Measurements from ENCODE around the gene CLIC4. TPM values are rescaled to one million over a fixed set of nuclear protein-coding genes. Genes with fewer than 3 reads are reported as not detected.

Gene CLIC4
- total and polyA plus RNA-seq, 9 of the 15 experiments (the other 6 are each of a cell fraction or from before 2014, with no cell fraction given) = 16.0 to 67.5 (median 38.4) TPM

DNA sequence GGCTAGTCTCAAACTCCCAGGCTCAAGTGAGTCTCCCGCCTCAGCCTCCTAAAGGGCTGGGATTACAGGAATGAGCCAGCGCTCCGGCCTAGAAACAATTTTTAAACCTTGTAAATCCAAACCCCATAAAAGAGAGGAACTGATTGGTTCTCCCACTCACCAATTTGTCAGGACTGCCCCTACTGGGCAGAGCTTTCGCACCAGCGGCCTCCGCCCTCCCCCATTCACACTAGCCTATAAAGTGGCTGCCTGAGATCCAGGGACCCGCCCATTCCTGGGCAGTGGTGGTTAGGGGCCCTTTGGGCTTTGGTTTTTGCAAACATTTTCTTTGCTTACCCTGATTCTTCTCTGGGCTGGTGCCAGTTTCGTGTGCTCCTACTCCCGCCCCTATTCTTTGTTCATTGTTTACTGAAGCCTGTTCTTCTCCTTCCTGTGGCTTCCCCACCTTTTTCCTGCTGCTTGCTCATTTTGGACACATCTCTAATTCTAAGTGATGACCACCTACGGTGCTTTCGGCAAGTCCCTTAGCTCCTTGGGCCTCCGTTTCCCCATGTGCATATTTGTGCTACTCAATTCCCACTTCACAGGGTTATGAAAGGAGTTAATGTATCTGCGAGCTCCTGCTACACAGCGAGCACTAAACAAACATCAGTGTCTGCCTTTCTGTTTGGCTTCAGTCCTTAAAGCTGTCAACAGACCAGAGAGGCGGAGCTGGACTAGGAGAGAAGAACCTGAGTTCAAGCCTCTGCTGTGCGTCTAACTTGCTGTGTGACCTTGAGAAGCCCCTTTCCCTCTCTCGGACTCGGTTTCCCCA is 39.8 kb upstream of the CLIC4 start (continued):
- TF ChIP-seq, protein P1, sequence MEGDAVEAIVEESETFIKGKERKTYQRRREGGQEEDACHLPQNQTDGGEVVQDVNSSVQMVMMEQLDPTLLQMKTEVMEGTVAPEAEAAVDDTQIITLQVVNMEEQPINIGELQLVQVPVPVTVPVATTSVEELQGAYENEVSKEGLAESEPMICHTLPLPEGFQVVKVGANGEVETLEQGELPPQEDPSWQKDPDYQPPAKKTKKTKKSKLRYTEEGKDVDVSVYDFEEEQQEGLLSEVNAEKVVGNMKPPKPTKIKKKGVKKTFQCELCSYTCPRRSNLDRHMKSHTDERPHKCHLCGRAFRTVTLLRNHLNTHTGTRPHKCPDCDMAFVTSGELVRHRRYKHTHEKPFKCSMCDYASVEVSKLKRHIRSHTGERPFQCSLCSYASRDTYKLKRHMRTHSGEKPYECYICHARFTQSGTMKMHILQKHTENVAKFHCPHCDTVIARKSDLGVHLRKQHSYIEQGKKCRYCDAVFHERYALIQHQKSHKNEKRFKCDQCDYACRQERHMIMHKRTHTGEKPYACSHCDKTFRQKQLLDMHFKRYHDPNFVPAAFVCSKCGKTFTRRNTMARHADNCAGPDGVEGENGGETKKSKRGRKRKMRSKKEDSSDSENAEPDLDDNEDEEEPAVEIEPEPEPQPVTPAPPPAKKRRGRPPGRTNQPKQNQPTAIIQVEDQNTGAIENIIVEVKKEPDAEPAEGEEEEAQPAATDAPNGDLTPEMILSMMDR (IDR thresholded peaks at IDR 0.05 in 2 of 3, conservative IDR thresholded peaks at IDR 0.05 in 1 of 3; ENCODE audit: insufficient read depth in 2 of 3, low read depth in 1 of 3, low read length in 3 of 3) = no peak
- TF ChIP-seq, protein P2, sequence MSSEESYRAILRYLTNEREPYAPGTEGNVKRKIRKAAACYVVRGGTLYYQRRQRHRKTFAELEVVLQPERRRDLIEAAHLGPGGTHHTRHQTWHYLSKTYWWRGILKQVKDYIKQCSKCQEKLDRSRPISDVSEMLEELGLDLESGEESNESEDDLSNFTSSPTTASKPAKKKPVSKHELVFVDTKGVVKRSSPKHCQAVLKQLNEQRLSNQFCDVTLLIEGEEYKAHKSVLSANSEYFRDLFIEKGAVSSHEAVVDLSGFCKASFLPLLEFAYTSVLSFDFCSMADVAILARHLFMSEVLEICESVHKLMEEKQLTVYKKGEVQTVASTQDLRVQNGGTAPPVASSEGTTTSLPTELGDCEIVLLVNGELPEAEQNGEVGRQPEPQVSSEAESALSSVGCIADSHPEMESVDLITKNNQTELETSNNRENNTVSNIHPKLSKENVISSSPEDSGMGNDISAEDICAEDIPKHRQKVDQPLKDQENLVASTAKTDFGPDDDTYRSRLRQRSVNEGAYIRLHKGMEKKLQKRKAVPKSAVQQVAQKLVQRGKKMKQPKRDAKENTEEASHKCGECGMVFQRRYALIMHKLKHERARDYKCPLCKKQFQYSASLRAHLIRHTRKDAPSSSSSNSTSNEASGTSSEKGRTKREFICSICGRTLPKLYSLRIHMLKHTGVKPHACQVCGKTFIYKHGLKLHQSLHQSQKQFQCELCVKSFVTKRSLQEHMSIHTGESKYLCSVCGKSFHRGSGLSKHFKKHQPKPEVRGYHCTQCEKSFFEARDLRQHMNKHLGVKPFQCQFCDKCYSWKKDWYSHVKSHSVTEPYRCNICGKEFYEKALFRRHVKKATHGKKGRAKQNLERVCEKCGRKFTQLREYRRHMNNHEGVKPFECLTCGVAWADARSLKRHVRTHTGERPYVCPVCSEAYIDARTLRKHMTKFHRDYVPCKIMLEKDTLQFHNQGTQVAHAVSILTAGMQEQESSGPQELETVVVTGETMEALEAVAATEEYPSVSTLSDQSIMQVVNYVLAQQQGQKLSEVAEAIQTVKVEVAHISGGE (CRISPR knock-in tag; IDR thresholded peaks at IDR 0.05) = no peak
- TF ChIP-seq GTF2E2 (tag; IDR thresholded peaks at IDR 0.05) (no peak), TBL1XR1 (IDR thresholded peaks at IDR 0.05; ENCODE audit: low read length in 2 of 2) (no peak), ZC3H8 (IDR thresholded peaks at IDR 0.05) (no peak), DIDO1 (tag; IDR thresholded peaks at IDR 0.05; ENCODE audit: low read depth) (no peak), ZNF668 (CRISPR knock-in tag; IDR thresholded peaks at IDR 0.05) (no peak), NR1H2 (CRISPR knock-in tag; IDR thresholded peaks at IDR 0.05) (no peak), RFX7 (CRISPR knock-in tag; IDR thresholded peaks at IDR 0.05) (no peak)
- TF ChIP-seq, protein P3, sequence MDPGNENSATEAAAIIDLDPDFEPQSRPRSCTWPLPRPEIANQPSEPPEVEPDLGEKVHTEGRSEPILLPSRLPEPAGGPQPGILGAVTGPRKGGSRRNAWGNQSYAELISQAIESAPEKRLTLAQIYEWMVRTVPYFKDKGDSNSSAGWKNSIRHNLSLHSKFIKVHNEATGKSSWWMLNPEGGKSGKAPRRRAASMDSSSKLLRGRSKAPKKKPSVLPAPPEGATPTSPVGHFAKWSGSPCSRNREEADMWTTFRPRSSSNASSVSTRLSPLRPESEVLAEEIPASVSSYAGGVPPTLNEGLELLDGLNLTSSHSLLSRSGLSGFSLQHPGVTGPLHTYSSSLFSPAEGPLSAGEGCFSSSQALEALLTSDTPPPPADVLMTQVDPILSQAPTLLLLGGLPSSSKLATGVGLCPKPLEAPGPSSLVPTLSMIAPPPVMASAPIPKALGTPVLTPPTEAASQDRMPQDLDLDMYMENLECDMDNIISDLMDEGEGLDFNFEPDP (CRISPR knock-in tag; IDR thresholded peaks at IDR 0.05) = no peak
- TF ChIP-seq, protein P4, sequence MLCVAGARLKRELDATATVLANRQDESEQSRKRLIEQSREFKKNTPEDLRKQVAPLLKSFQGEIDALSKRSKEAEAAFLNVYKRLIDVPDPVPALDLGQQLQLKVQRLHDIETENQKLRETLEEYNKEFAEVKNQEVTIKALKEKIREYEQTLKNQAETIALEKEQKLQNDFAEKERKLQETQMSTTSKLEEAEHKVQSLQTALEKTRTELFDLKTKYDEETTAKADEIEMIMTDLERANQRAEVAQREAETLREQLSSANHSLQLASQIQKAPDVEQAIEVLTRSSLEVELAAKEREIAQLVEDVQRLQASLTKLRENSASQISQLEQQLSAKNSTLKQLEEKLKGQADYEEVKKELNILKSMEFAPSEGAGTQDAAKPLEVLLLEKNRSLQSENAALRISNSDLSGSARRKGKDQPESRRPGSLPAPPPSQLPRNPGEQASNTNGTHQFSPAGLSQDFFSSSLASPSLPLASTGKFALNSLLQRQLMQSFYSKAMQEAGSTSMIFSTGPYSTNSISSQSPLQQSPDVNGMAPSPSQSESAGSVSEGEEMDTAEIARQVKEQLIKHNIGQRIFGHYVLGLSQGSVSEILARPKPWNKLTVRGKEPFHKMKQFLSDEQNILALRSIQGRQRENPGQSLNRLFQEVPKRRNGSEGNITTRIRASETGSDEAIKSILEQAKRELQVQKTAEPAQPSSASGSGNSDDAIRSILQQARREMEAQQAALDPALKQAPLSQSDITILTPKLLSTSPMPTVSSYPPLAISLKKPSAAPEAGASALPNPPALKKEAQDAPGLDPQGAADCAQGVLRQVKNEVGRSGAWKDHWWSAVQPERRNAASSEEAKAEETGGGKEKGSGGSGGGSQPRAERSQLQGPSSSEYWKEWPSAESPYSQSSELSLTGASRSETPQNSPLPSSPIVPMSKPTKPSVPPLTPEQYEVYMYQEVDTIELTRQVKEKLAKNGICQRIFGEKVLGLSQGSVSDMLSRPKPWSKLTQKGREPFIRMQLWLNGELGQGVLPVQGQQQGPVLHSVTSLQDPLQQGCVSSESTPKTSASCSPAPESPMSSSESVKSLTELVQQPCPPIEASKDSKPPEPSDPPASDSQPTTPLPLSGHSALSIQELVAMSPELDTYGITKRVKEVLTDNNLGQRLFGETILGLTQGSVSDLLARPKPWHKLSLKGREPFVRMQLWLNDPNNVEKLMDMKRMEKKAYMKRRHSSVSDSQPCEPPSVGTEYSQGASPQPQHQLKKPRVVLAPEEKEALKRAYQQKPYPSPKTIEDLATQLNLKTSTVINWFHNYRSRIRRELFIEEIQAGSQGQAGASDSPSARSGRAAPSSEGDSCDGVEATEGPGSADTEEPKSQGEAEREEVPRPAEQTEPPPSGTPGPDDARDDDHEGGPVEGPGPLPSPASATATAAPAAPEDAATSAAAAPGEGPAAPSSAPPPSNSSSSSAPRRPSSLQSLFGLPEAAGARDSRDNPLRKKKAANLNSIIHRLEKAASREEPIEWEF (CRISPR knock-in tag; IDR thresholded peaks at IDR 0.05) = no peak
- TF ChIP-seq, protein P5, sequence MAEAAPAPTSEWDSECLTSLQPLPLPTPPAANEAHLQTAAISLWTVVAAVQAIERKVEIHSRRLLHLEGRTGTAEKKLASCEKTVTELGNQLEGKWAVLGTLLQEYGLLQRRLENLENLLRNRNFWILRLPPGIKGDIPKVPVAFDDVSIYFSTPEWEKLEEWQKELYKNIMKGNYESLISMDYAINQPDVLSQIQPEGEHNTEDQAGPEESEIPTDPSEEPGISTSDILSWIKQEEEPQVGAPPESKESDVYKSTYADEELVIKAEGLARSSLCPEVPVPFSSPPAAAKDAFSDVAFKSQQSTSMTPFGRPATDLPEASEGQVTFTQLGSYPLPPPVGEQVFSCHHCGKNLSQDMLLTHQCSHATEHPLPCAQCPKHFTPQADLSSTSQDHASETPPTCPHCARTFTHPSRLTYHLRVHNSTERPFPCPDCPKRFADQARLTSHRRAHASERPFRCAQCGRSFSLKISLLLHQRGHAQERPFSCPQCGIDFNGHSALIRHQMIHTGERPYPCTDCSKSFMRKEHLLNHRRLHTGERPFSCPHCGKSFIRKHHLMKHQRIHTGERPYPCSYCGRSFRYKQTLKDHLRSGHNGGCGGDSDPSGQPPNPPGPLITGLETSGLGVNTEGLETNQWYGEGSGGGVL (CRISPR knock-in tag; IDR thresholded peaks at IDR 0.05) = no peak

Data from K562 (cell line).